Dermis blood vessel endothelial cell (primary cell): ENCODE measurements around the gene CD151. TPM values are rescaled to one million over a fixed set of nuclear protein-coding genes. Genes with fewer than 3 reads are reported as not detected.

Experiments used
- DNase-seq: peaks from one replicate; pipeline ENCODE4 v3.0.0; 2010
- total RNA-seq: library from RNA; depleted of rRNA; stranded (reverse); fragments of >200 nt; gene quantifications from 2 replicates; pipeline ENCODE4 v1.2.3, GENCODE V29; 2014

Gene CD151
- total RNA-seq, 1 donor from 2014 or later = 700 TPM

DNA sequence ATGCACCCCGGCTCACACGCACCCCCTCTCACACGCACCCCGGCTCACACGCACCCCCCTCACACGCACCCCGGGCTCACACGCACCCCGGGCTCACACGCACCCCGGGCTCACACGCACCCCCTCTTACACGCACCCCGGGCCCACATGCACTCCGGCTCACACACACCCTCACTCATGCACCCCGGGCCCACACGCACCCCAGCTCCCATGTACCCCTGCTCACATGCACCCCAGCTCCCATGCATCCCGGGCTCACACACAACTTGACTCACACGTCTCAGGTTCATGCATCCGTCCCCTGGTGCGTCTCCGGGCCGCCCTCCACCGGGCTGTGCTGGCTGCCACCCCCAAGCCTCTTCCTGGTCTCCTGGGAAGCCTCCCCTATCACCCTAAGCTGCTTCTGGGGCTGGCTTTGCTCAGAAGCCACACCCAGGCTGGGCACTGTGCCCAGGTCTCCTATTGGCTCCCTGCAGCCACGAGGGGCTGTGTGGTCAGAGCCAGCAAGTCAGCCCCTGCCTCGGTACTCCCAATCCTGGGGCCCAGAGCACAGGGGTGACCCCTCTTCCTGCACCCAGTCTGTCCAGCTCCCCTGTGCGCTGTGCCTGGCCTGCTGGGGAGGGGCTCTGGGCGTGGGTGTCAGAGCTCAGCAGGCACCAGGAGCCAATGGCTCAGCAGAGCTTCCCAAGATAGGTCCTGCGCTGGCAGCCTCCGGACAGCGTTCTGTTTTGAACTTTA is 26.8 kb downstream of the CD151 start:
- peak; percentile 70 for DNase-seq

DNA sequence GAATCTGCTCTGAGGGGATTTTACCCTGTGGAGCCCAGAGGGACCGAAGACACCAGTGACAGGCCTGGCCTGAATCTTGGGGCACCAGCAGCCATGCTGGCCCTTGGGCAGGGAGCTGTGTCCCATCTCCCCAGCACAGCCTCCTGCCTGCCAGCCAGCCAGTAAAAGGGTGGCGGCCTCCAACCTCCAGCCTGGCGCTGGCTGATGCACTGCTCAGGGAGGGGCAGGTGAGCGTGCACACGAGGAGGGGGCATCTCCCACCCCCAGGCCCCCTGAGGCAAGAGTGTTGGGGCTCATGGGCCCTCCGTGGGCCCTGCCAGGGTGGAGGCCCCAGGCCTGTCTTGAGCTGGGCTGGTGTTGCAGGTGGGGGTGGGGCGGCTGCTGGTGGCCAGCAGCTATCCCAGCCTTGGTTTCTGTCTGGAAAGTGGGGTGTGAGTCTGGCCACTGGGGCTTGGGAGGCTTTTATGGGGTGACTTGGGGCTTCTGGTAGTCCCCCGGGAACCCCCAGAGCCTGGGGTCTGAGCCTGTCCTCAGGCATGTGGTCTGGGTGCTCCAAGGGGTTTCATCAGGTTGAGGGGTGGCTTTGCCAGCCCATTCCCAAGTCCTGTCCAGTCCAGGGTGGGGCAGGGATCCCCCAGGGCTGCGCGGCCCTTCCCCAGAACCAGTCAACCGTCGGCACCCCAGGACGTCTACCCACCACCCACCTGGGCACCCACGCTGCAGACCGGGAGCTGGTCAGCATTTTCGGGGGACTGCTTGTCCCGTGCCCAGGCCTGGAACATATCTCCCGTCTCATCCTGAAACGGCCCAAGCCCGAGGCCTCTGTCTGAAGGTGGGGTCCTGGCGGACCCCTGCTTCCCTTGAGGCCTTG is 27.7 kb downstream of the CD151 start:
- DNase-seq = no peak

DNA sequence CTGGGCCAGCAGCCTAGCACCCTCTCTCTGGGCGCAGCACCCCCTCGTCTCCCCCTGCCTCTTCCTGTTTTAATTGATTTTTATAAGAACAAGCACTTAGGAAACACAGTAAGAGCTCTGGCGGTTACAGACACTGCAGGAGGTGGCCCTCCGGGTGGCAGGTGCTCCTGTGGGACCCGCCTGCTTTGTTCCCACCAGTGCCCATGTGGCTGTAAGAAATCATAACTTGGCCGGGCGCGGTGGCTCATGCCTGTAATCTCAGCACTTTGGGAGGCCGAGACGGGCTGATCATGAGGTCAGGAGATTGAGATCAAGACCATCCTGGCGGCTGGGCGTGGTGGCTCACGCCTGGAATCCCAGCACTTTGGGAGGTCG is 28.3 kb downstream of the CD151 start:
- DNase-seq = no peak

DNA sequence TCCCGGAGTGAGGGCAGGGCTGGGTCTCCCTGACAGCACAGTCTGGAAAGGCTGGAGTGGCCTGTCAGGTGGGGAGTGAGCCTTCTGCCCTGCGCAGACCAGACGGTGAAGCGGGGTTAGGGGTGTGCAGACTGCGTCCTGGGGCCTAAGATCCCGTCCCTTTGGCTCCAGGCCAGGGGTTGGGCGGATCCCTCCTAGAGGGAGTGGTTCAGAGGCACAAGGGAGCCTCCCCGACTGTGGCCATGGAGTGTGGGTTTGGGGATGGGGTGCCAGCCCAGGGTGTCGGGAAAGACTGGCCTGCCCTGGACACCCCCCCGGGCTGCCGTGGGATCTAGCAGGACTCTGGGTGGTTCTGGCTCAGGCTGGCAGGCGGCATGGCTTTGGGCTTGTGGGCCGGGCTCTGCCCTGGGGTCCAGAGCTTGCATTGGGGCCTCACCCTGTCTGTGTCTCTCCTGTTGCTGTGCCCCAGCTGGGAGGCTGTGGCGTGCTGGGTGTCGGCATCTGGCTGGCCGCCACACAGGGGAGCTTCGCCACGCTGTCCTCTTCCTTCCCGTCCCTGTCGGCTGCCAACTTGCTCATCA is 29.4 kb downstream of the CD151 start:
- no peak for DNase-seq

DNA sequence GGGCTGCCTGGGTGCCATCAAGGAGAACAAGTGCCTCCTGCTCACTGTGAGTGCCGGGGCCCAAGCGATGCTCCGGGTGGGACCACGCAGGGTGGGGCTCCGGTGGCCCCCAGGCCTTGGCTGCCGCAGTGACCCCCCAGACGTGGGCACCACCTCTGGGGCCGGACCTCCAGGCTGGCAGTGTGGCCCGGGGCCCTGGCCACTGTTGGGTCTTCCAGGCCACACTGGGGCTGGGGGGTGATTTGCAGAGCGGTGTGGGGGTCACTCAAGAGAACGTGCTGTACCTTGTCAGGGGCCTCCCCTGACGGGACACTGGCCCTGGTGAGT is 29.9 kb downstream of the CD151 start:
- DNase-seq = no peak

DNA sequence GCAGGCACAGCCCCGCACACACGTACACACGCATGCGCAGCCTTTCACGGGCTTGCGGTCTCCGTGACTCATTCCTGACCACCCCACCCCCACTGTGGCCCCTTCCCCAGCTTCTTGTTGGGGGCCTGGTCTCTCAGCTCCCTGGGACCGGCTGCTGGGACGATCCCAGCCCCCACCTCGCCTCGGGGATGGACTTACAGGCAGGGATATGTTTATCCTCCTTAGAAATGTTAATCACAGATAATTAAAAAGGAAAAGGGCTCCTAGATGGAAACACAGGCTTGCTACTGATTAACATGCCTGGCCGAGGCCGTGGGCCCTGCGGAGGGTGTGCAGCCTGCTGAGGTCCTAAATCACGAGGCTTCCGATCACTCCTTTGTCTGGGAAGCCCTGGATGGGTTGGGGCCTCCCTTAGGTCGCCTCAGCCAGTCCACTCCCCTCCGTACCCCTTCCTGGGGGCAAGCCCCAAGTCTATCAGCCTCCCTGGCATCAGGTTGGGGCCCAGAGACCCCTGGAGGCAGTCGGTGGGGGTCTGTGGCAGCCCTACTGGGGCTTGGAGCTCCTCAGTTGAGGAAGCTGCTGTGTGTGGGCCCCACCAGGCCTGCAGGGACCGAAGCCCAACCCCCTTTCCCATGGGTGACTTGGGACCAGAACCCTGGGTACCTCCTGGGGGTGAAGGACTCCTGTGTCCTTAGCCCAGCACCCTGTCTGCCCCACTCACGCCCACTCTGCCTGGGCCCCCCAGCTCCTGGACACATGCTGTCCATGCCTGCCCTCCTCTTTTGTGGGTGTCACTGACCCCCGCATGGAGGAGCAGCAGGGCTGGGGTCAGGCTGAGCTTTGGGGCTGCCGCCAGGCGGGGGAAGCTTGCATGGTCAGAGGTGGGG is 30.5 kb downstream of the CD151 start:
- DNase-seq = no peak

DNA sequence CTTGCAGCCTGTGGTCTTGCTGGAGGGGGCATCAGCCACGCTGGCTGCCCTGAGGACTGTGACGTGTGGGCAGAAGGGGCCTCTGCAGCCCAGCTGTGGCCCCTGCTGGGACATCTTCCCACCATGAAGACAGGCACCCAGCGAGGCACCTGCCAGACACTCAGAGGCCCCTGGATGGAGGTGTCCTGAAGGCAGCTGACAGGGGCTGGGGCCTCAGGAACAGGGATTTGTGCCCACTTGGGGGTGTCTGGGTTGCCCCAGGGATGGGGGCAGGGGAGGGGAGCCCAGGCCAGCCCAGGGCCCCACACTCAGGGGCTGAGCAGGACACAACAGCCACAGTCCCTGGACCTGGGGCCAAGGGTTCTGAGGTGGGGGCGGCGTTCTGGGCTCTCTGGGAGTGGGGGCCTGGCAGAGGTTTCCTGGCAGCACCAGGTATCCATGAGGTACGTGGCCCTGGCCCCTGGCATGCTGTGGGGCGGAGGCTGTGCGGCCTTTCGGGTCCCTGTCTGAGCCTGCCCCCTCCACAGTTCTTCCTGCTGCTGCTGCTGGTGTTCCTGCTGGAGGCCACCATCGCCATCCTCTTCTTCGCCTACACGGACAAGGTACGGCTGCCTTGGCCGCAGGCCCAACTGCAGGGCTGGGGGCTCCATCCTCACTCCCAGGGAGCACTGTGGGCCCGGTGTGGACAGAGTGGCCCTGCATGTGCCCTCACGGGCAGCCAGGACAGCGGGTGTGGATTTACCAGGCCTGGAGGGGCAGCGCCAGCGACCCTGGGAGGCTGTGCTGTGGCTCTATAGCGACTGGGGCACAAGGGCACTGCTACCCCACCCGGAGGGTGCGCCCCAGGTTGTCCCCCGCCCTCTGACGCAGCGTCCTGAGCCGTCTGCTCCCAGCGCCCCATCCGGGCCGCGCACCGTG is 31.4 kb downstream of the CD151 start:
- DNase-seq = no peak

DNA sequence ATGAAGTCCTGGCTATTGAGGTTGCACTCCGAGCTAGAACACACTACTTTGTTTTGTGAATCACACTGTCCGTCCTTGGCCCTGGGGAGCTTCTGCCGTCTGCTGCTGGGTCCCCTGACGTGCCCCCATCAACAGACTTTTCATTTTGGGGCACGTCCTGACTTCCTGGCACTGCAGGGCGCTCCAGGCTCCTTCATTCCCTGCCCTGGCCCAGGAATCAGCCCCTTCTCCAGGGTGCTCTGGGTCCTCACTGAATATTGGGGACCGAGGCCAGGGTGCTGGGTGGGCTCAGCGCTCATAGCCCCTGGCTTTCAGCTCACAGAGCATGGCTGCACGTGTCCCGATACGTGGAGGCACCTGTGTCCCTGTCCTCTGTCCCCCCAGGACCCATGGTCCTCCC is 32.1 kb downstream of the CD151 start:
- no peak for DNase-seq

DNA sequence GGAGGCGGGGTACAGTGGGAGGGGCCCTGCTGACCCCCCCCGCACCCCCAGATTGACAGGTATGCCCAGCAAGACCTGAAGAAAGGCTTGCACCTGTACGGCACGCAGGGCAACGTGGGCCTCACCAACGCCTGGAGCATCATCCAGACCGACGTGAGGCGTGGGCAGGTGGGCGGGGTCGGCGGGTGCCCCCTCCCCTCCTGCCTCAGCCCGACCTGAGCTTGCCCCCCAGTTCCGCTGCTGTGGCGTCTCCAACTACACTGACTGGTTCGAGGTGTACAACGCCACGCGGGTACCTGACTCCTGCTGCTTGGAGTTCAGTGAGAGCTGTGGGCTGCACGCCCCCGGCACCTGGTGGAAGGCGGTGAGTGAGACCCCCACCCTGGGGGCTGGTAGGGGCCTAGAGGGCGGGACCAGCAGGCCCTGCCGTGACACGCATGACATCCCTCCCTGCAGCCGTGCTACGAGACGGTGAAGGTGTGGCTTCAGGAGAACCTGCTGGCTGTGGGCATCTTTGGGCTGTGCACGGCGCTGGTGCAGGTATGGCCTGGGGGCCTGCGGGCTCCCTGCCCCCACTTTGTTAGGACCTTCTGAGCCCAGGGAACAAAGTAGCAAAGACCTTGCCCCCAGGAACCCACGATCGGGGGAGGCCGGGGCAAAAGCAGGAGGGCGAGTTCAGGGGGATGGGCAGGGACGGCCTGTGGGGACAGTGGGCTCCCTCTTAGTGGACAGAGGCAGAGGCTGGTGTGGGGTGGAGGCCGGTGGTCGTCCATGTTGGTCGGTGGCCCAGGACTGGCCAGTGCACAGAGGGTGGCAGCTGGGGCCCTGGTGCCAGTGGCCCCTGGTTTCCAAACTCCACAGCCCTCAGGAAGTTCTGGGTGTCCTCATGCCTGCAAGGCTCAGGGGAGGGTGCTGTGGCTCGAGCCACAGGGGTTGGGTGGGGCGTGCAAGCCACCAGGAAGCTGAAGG is 33.0 kb downstream of the CD151 start:
- DNase-seq = no peak

DNA sequence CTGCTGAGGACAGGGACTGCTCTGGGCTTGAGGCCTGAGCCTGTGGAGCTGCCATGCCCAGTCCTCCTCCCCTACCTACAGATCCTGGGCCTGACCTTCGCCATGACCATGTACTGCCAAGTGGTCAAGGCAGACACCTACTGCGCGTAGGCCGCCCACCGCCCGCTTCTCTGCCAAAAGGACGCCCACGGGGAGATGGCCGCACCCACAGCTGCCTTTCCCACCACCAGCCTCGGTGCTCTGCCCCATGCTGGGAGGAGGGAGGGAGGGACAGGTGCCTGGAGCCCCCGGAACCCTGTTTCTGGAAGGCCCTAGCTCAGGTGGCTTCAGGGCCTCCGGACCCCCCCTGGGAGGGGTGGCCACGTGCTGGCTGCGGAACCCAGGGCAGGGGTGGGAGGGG is 33.7 kb downstream of the CD151 start:
- DNase-seq = no peak

DNA sequence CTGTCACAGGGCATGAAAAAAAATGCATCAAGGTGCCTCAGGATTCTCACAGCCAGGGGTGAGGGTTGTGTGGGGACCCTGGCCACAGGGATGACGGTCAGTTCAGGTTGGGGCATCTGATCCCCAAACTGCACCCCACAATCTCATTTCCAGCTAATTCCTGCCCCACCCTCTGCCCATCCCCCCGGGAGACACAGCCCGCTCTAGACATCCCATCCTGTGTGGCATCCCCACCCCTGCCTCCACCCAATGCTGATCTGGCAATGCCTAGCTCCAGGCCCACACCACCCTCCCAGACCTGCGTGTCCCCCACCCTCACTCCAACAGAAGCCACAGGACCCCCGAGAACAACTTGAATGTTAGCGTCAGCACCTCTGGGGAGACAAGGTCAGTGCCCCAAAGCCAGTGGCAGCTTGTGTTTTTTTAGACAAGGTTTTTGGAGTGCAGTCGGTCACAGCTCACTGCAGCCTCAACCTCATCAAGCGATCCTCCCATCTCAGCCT is 35.2 kb downstream of the CD151 start:
- DNase-seq = no peak

DNA sequence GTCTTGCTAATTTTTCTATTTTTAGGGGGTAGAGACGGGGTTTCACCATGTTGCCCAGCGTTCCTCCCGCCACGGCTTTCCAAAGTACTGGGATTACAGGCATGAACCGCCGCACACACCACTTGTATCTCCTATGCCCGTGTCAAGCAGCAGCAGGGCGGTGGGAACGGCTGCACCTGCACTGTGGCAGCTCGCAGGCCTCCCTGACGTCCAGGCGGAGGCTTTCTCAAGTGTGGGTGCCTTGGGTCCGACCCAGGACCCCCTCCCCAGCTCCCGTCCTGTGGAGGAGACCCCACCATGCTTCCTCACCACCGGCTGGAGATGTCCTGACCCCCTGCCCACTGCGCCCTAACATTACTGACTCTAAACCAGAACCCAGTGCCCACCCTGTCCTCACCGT is 35.6 kb downstream of the CD151 start:
- no peak for DNase-seq

DNA sequence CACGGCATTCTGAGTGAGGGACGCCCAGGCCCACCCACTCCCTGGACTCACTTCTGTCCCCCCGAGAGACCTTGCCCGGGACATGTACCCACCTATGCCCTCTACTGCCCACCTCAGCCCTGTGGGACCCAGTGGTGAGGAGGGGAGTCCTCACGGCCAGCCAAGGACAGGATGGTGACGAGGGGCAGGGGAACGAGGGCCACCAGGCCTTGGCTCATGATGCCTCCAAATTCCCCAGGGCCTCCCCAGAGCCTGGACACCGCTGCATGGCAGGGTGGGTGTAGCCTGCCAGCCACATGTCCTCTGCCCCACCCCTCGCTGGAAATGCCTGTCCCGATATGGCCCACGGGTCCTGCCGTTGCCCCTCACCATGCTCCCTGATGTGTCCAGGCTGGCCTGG is 36.0 kb downstream of the CD151 start:
- no peak for DNase-seq

DNA sequence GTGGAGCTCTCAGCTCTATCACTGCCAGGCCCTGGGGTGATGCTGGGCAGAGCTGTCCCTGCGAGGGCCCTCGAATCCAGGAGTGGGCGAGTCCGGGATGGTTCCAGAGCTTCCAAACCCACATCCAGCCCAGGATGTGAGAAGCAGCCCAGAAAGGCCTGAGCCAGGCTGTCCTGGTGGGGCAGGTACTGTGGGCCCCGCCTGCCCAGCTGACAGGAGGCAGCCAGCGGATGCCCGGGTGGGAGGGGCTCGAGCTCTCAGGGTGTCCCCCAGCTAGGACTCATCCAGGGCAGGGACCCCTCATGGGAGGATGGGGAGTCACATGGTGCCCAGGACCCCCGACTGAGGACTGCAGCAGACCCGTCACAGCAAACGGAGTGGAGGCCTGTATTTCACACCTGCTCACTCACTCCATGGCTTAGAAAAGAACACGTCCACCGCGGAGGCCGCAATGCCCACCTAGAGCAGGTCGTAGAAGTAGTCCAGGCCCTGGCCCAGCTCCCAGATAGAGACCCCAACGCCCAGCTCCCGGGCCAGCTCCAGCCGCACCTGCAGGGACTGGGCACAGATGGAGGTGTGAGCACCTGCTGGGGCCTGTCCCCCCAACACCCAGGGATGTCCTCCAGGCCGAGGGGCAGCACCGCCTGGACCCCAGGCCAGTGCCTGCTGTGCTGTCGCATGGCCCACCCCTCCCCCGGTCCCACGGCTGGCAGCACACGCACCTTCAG is 36.8 kb downstream of the CD151 start:
- DNase-seq = no peak

DNA sequence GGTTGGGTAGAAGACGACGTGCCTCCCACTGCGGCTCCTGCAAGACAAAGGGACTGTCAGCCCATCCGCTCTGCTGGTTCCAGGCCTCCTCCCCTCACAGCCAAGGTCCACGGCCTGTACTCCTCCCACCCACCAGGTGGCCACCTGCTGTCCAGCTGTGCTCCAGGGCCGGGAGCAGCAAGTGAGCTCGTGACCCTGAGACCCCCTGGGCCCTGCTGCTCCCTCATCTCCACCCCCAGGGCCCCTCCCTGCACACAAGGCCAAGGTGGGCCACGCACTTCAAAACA is 37.3 kb downstream of the CD151 start:
- peak; percentile 36 for DNase-seq

DNA sequence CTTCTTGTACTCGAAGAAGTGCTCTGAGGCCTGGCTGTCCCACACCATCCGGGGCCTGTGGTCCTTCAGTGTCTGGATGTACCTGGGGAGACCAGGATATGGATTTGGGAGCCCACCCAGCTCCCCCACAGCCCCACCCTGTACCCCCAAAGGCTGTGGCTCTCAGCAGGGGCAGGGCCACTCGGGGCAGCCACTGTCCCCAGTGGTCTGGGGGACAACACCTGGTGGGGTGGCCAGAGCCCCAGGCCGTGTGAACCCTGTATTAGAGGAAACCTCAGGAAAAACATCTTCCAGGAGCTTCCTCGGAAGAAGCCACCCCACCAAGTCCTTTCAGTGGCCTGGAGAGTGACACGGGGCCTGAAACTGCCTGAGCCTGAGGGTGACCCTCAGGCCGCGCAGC is 37.7 kb downstream of the CD151 start:
- DNase-seq = no peak

DNA sequence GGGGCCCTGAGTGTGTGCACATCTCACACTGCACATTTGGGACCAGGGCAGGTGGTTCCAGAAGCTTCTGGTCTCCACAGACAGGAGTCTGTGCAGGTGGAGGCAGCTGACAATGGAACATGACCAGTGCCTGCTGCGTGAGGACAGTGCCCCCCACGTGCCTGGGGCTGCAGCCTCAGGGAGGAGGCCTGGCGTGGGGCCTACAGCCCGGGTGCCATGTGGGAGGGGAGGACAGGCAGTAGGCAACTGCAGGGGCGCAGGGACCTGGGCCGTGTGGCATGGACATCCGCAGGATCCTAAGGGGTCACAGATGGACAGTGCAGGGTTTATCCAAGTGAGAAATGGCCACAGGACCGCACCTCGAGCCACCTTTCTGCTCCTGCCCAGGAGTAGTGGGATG is 38.7 kb downstream of the CD151 start:
- DNase-seq = no peak

DNA sequence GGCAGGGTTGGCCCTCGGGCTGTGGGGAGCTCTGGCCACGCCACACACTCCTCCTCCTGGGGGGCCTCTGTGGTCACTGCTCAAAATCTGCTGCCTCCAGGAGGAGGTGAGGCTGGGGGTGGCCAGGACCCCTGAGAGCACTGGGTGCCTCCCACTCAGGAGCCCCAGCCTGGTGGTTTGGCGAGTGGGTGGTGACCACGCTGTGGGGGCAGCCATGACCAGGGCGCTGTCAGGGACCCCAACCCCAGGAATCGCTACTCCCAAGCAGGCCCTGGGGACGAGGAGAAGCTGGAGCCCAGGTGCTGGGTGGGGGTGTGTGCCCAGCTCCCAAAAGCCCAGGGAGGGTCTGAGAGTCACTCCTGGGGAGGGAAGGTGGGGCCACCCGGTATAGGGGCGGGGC is 40.0 kb downstream of the CD151 start:
- no peak for DNase-seq

DNA sequence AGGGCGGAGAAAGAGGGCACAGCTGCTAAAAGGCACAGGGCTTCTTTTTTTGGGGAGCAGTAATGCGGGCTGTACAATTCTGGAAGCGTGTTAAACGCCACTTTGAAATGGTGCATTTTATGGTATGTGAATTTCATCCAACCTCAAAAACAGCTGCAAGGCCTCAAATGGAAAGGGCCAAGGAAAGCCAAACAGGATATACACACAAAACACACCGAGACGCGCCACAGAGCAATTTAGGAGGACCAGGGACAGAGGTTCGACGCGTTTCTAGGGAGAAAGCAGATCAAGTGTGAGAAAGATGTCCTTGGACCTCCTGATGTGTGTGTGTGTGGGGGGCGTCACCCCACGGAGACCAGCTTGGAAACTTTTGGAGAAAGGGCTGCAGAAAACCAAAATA is 41.0 kb downstream of the CD151 start:
- DNase-seq = no peak

DNA sequence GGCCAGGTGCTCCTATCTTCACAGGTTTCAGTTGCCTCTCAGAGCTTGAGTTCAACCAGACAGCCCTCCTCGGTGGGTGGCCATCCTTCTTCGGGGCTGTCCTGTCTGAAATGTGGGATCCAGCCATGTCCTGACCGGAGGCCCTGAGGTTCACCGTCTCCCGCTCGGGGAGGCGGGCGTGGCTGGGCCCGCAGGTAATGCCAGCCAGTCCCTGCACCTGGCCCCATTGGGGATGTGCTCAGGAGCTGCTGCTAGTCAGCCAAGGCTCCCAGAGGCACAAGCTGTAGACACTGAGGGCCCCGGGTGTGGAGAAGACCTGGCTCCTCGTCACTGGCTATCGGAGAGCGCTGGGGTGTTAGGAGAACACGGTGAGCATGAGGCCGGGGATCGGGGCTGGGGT is 42.5 kb downstream of the CD151 start:
- DNase-seq = no peak
